Glutamatergic neuron (in vitro differentiated cells): Measurements from ENCODE around the gene TEX35. TPM values are rescaled to one million over a fixed set of nuclear protein-coding genes. Genes with fewer than 3 reads are reported as not detected.

Source experiments
- DNase-seq: peaks from one replicate; pipeline ENCODE4 v3.0.0; 2022
- H3K27ac Mint-ChIP-seq: one replicate; pipeline ENCODE4 v1.8.0; 2020; ENCODE audit warnings: mild to moderate bottlenecking, mixed read lengths, inconsistent platforms; ENCODE audit not compliant: unreplicated experiment
- H3K27me3 Mint-ChIP-seq: one replicate; pipeline ENCODE4 v1.8.0; 2020; ENCODE audit warnings: mild to moderate bottlenecking, moderate library complexity, mixed read lengths, inconsistent platforms; ENCODE audit not compliant: unreplicated experiment
- H3K36me3 Mint-ChIP-seq: one replicate; pipeline ENCODE4 v1.8.0; 2020; ENCODE audit warnings: mild to moderate bottlenecking, mixed read lengths, inconsistent platforms; ENCODE audit not compliant: unreplicated experiment
- H3K4me1 Mint-ChIP-seq: one replicate; pipeline ENCODE4 v1.8.0; 2020; ENCODE audit warnings: mild to moderate bottlenecking, low read depth, mixed read lengths, inconsistent platforms; ENCODE audit not compliant: unreplicated experiment
- H3K4me3 Mint-ChIP-seq: one replicate; pipeline ENCODE4 v1.8.0; 2020; ENCODE audit warnings: mild to moderate bottlenecking, mixed read lengths, inconsistent platforms; ENCODE audit not compliant: unreplicated experiment
- H3K9me3 Mint-ChIP-seq: one replicate; pipeline ENCODE4 v1.8.0; 2020; ENCODE audit warnings: mild to moderate bottlenecking, moderate library complexity, mixed read lengths, inconsistent platforms; ENCODE audit not compliant: unreplicated experiment
- CTCF ChIP-seq: fragments of 200-600 bp; sonication (generic); IDR thresholded peaks from one replicate; pipeline ENCODE4 v1.5.0; 2021; ENCODE audit not compliant: partially characterized antibody, unreplicated experiment
- total RNA-seq: library from RNA; stranded (reverse); fragmentation: NEBNext Ultra II Directional; extraction: Animal tissue kit (Norgen Biotek cat#: 25700); gene quantifications from one replicate; pipeline ENCODE4 v1.2.1, GENCODE V29; 2021; ENCODE audit not compliant: unreplicated experiment

The TEX35 gene
- total RNA-seq, 1 donor from 2014 or later, result not detected

GRCh38 chr1:178564086-178564782 is 51.3 kb downstream of the TEX35 start:
- no peak overlapping the region for H3K27ac Mint-ChIP-seq
- H3K9me3 Mint-ChIP-seq, result peaks cover 4% of the 10 kb centered on the region
- no peak for TF ChIP-seq CTCF
- no peaks in the 10 kb centered on the region for H3K27me3 Mint-ChIP-seq
- no peak overlapping the region for H3K4me3 Mint-ChIP-seq
- peaks cover 4% of the 10 kb centered on the region for H3K36me3 Mint-ChIP-seq
- DNase-seq, result no peak
- no peaks in the 10 kb centered on the region for H3K4me1 Mint-ChIP-seq

- Mint-ChIP-seq H3K27ac (no peak overlapping the region), H3K4me1 (no peaks in the 10 kb centered on the region), H3K9me3 (peaks cover 2% of the 10 kb centered on the region), H3K27me3 (no peaks in the 10 kb centered on the region), H3K36me3 (peaks cover 4% of the 10 kb centered on the region), H3K4me3 (no peak overlapping the region)
- TF ChIP-seq CTCF, result no peak
- no peak for DNase-seq
Observed at GRCh38 chr1:178564783-178565180, 51.9 kb downstream of the TEX35 start.

GRCh38 chr1:178565586-178565985 is 52.7 kb downstream of the TEX35 start:
- Mint-ChIP-seq H3K27ac (no peak overlapping the region), H3K4me3 (no peak overlapping the region), H3K27me3 (no peaks in the 10 kb centered on the region), H3K36me3 (peaks cover 4% of the 10 kb centered on the region), H3K4me1 (no peaks in the 10 kb centered on the region), H3K9me3 (peaks cover 2% of the 10 kb centered on the region)
- no peak for DNase-seq
- no peak for TF ChIP-seq CTCF

GRCh38 chr1:178566187-178566586 is 53.3 kb downstream of the TEX35 start:
- H3K27ac Mint-ChIP-seq, result no peak overlapping the region
- peaks cover 4% of the 10 kb centered on the region for H3K36me3 Mint-ChIP-seq
- no peak for DNase-seq
- TF ChIP-seq CTCF, result no peak
- peaks cover 2% of the 10 kb centered on the region for H3K9me3 Mint-ChIP-seq
- no peaks in the 10 kb centered on the region for H3K27me3 Mint-ChIP-seq
- H3K4me1 Mint-ChIP-seq, result no peaks in the 10 kb centered on the region
- no peak overlapping the region for H3K4me3 Mint-ChIP-seq

GRCh38 chr1:178571807-178572206 is 58.9 kb downstream of the TEX35 start:
- H3K36me3 Mint-ChIP-seq, result peaks cover 4% of the 10 kb centered on the region
- H3K9me3 Mint-ChIP-seq, result no peaks in the 10 kb centered on the region
- peaks cover 2% of the 10 kb centered on the region for H3K4me1 Mint-ChIP-seq
- H3K4me3 Mint-ChIP-seq, result no peak overlapping the region
- no peaks in the 10 kb centered on the region for H3K27me3 Mint-ChIP-seq
- no peak overlapping the region for H3K27ac Mint-ChIP-seq
- no peak for TF ChIP-seq CTCF
- no peak for DNase-seq
